ENCODE data around the gene AGPAT1. TPM values are rescaled to one million over a fixed set of nuclear protein-coding genes. Genes with fewer than 3 reads are reported as not detected.
"Not testable (repeated sequence)": the region's sequence is repeated elsewhere in the genome, so short reads cannot be mapped to it uniquely, and the experiment has no call there.

The AGPAT1 gene
- polyA plus RNA-seq, 1 experiment, result 158 TPM

- no peak overlapping the region for H3K4me3 ChIP-seq (ENCODE audit: low read depth, low read length)
- CTCF ChIA-PET, result no interaction called here
- DNase-seq (ENCODE audit: low read depth), result no peak
- POLR2A ChIA-PET, result no interaction called here
- no peak for TF ChIP-seq CTCF (IDR thresholded peaks at IDR 0.05; ENCODE audit: insufficient read depth, low read depth, low read length)
- H3K27me3 ChIP-seq (ENCODE audit: control insufficient read depth, insufficient read depth, low read length), result peaks cover 12% of the 10 kb centered on the region
- H3K36me3 ChIP-seq (ENCODE audit: control insufficient read depth, insufficient read depth, low read length), result no peaks in the 10 kb centered on the region
These were observed 38.2 kb upstream of the AGPAT1 start for GRCh38 chr6:32214126-32214525.

- POLR2A ChIA-PET, result no interaction called here
- CTCF ChIA-PET, result no interaction called here
- peaks cover 11% of the 10 kb centered on the region for H3K27me3 ChIP-seq (ENCODE audit: control insufficient read depth, insufficient read depth, low read length)
These were observed 37.8 kb upstream of the AGPAT1 start for GRCh38 chr6:32213649-32214048.

GRCh38 chr6:32212076-32212760, 36.3 kb upstream of the AGPAT1 start:
- Histone ChIP-seq H3K4me3 (ENCODE audit: low read depth, low read length) (no peak overlapping the region), H3K27me3 (ENCODE audit: control insufficient read depth, insufficient read depth, low read length) (peaks cover 8% of the 10 kb centered on the region; the same call in 1 of the 2 replicates), H3K36me3 (ENCODE audit: control insufficient read depth, insufficient read depth, low read length) (no peaks in the 10 kb centered on the region)
- no peak for DNase-seq (ENCODE audit: low read depth)
- TF ChIP-seq CTCF (IDR thresholded peaks at IDR 0.05; ENCODE audit: insufficient read depth, low read depth, low read length), result no peak
- ChIA-PET POLR2A (no interaction called here), CTCF (interaction anchor here (0.6 to 1.3 kb wide), 2 partner anchors 17 to 33 kb away, joined by 3 read pairs; no protein-coding TSS in a partner anchor)

More at GRCh38 chr6:32213649-32214048, 37.8 kb upstream of the AGPAT1 start:
- no peak for TF ChIP-seq CTCF (IDR thresholded peaks at IDR 0.05; ENCODE audit: insufficient read depth, low read depth, low read length)
- no peak for DNase-seq (ENCODE audit: low read depth)
- Histone ChIP-seq H3K36me3 (ENCODE audit: control insufficient read depth, insufficient read depth, low read length) (no peaks in the 10 kb centered on the region), H3K4me3 (ENCODE audit: low read depth, low read length) (no peak overlapping the region)

GRCh38 chr6:32211432-32211831, 35.5 kb upstream of the AGPAT1 start:
- H3K4me3 ChIP-seq (ENCODE audit: low read depth, low read length); DNase-seq (ENCODE audit: low read depth); H3K27me3 ChIP-seq (ENCODE audit: control insufficient read depth, insufficient read depth, low read length); H3K36me3 ChIP-seq (ENCODE audit: control insufficient read depth, insufficient read depth, low read length); POLR2A ChIA-PET: not testable (repeated sequence)
- CTCF ChIA-PET, result interaction anchor here (0.6 to 1.3 kb wide), 2 partner anchors 18 to 33 kb away, joined by 3 read pairs; no protein-coding TSS in a partner anchor

GRCh38 chr6:32210191-32210601, 34.3 kb upstream of the AGPAT1 start:
- 0 out of 2 replicates have a peak, but pooled peaks cover 4% of the 10 kb centered on the region for H3K27me3 ChIP-seq (ENCODE audit: control insufficient read depth, insufficient read depth, low read length)
- H3K4me3 ChIP-seq (ENCODE audit: low read depth, low read length), result no peak overlapping the region
- TF ChIP-seq CTCF (IDR thresholded peaks at IDR 0.05; ENCODE audit: insufficient read depth, low read depth, low read length), result no peak
- no peak for DNase-seq (ENCODE audit: low read depth)
- CTCF ChIA-PET, result no interaction called here
- no peaks in the 10 kb centered on the region for H3K36me3 ChIP-seq (ENCODE audit: control insufficient read depth, insufficient read depth, low read length)
- POLR2A ChIA-PET, result no interaction called here

- POLR2A ChIA-PET, result no interaction called here
- no peak for TF ChIP-seq CTCF (IDR thresholded peaks at IDR 0.05; ENCODE audit: insufficient read depth, low read depth, low read length)
- Histone ChIP-seq H3K4me3 (ENCODE audit: low read depth, low read length) (no peak overlapping the region), H3K27me3 (ENCODE audit: control insufficient read depth, insufficient read depth, low read length) (0 out of 2 replicates have a peak, but pooled peaks cover 4% of the 10 kb centered on the region), H3K36me3 (ENCODE audit: control insufficient read depth, insufficient read depth, low read length) (no peaks in the 10 kb centered on the region)
- DNase-seq (ENCODE audit: low read depth), result no peak
- CTCF ChIA-PET, result no interaction called here
These were observed 33.1 kb upstream of the AGPAT1 start for GRCh38 chr6:32208996-32209395.

Data from BJ (cell line).